WTC11 (cell line): ENCODE measurements around the gene NELL2. TPM values are rescaled to one million over a fixed set of nuclear protein-coding genes. Genes with fewer than 3 reads are reported as not detected.

Experiments
- ATAC-seq: fragments of 200-7000 bp; cut with Tn5 transposase; 2 replicates; pipeline ENCODE4 v1.10.0; 2021; ENCODE audit warnings: mild to moderate bottlenecking, moderate library complexity
- CTCF ChIA-PET: fragments of 300-600 bp; sonication (Branson Sonifier 250); formaldehyde crosslinking; loops from one replicate; lab custom pipeline; 2021; ENCODE audit warnings: antibody characterized with exemption; lab: Charles Lee
- POLR2A ChIA-PET: fragments of 350-600 bp; sonication (Branson Sonifier 250); formaldehyde crosslinking; loops from one replicate; lab custom pipeline; 2021; ENCODE audit warnings: antibody characterized with exemption; lab: Charles Lee
- DNase-seq: peaks from one replicate; pipeline ENCODE4 v3.0.0; 2021; ENCODE audit warnings: low spot score
- H3K27ac Mint-ChIP-seq: 2 replicates; pipeline ENCODE4 v1.8.0; 2021; ENCODE audit warnings: mixed read lengths
- H3K27me3 Mint-ChIP-seq: 2 replicates; pipeline ENCODE4 v1.8.0; 2021; ENCODE audit warnings: low read depth, mild to moderate bottlenecking, moderate library complexity, mixed read lengths
- H3K36me3 Mint-ChIP-seq: 2 replicates; pipeline ENCODE4 v1.8.0; 2021; ENCODE audit warnings: mixed read lengths
- H3K4me1 Mint-ChIP-seq: 2 replicates; pipeline ENCODE4 v1.8.0; 2022; ENCODE audit warnings: mixed read lengths
- H3K4me3 Mint-ChIP-seq: 2 replicates; pipeline ENCODE4 v1.8.0; 2021; ENCODE audit warnings: mild to moderate bottlenecking, moderate library complexity, mixed read lengths
- H3K9me3 Mint-ChIP-seq: 2 replicates; pipeline ENCODE4 v1.8.0; 2021; ENCODE audit warnings: mixed read lengths
- CREM ChIP-seq: sonication (generic); formaldehyde crosslinking; IDR thresholded peaks from 2 replicates; pipeline ENCODE4 v1.8.1; 2022; ENCODE audit warnings: mild to moderate bottlenecking, missing genetic modification reagents, moderate library complexity
- EMX1 ChIP-seq: fragments of 250-450 bp; sonication (Bioruptor Pico); IDR thresholded peaks from 2 replicates; pipeline ENCODE4 v1.8.0; 2021; ENCODE audit warnings: mild to moderate bottlenecking
- ESRRA ChIP-seq: sonication (generic); formaldehyde crosslinking; IDR thresholded peaks from 2 replicates; pipeline ENCODE4 v1.8.1; 2022; ENCODE audit warnings: mild to moderate bottlenecking, missing genetic modification reagents, borderline replicate concordance
- GABPB1 ChIP-seq: sonication (generic); formaldehyde crosslinking; IDR thresholded peaks from 2 replicates; pipeline ENCODE4 v1.8.1; 2023; ENCODE audit warnings: mild to moderate bottlenecking, missing genetic modification reagents
- IRF2 ChIP-seq: sonication (generic); formaldehyde crosslinking; IDR thresholded peaks from 2 replicates; pipeline ENCODE4 v1.8.0; 2022; ENCODE audit warnings: low read depth, missing genetic modification reagents, borderline replicate concordance
- MAX ChIP-seq: sonication (generic); formaldehyde crosslinking; IDR thresholded peaks from 2 replicates; pipeline ENCODE4 v1.8.0; 2022; ENCODE audit warnings: mild to moderate bottlenecking, missing genetic modification reagents
- NR2C2 ChIP-seq: sonication (generic); formaldehyde crosslinking; IDR thresholded peaks from 2 replicates; pipeline ENCODE4 v1.8.0; 2022; ENCODE audit warnings: mild to moderate bottlenecking, missing genetic modification reagents
- RORB ChIP-seq: fragments of 250-450 bp; sonication (Bioruptor Pico); IDR thresholded peaks from 2 replicates; pipeline ENCODE4 v1.9.0; 2021; ENCODE audit warnings: mild to moderate bottlenecking
- SMAD4 ChIP-seq: sonication (generic); formaldehyde crosslinking; IDR thresholded peaks from 2 replicates; pipeline ENCODE4 v1.8.0; 2022; ENCODE audit warnings: mild to moderate bottlenecking, missing genetic modification reagents
- SOX15 ChIP-seq: fragments of 250-450 bp; sonication (Bioruptor Pico); IDR thresholded peaks from 2 replicates; pipeline ENCODE4 v1.9.0; 2021; ENCODE audit warnings: mild to moderate bottlenecking
- USF2 ChIP-seq: sonication (generic); formaldehyde crosslinking; IDR thresholded peaks from 2 replicates; pipeline ENCODE4 v1.8.1; 2023; ENCODE audit warnings: mild to moderate bottlenecking, missing genetic modification reagents, moderate library complexity
- ZNF138 ChIP-seq: sonication (generic); formaldehyde crosslinking; conservative IDR thresholded peaks from 2 replicates; pipeline ENCODE4 v1.8.1; 2022; ENCODE audit warnings: mild to moderate bottlenecking, moderate library complexity, missing genetic modification reagents
- ZNF219 ChIP-seq: sonication (generic); formaldehyde crosslinking; IDR thresholded peaks from 2 replicates; pipeline ENCODE4 v1.8.0; 2023; ENCODE audit warnings: missing genetic modification reagents, mild to moderate bottlenecking, borderline replicate concordance
- ZNF232 ChIP-seq: sonication (generic); formaldehyde crosslinking; IDR thresholded peaks from 2 replicates; pipeline ENCODE4 v1.8.0; 2022; ENCODE audit warnings: mild to moderate bottlenecking, missing genetic modification reagents
- ZNF263 ChIP-seq: sonication (generic); formaldehyde crosslinking; IDR thresholded peaks from 2 replicates; pipeline ENCODE4 v1.8.1; 2022; ENCODE audit warnings: low read depth, mild to moderate bottlenecking, moderate library complexity, missing genetic modification reagents
- ZNF423 ChIP-seq: fragments of 250-450 bp; sonication (Bioruptor Pico); IDR thresholded peaks from 2 replicates; pipeline ENCODE4 v2.1.2; 2022; ENCODE audit warnings: mild to moderate bottlenecking, moderate library complexity
- ZNF532 ChIP-seq: fragments of 250-450 bp; sonication (Bioruptor Pico); IDR thresholded peaks from 2 replicates; pipeline ENCODE4 v1.9.0; 2021; ENCODE audit warnings: mild to moderate bottlenecking, borderline replicate concordance
- total RNA-seq: library from RNA; stranded (reverse); gene quantifications from 3 replicates; pipeline ENCODE4 v1.2.3, GENCODE V29; 2021
- TF ChIP-seq, protein P1 (sequence below): fragments of 250-450 bp; sonication (Bioruptor Pico); IDR thresholded peaks from 2 replicates; pipeline ENCODE4 v1.9.0; 2021; ENCODE audit warnings: mild to moderate bottlenecking
- TF ChIP-seq, protein P2 (sequence below): fragments of 250-450 bp; sonication (Bioruptor Pico); IDR thresholded peaks from 2 replicates; pipeline ENCODE4 v1.9.0; 2021; ENCODE audit warnings: moderate library complexity, mild to moderate bottlenecking, inconsistent platforms, borderline replicate concordance

Gene NELL2
- total RNA-seq, 1 experiment from 2014 or later = 37.4 TPM

GRCh38 chr12:44546060-44546459, 330.1 kb downstream of the NELL2 start (continued):
- no peak for TF ChIP-seq MAX
- TF ChIP-seq, protein P1, sequence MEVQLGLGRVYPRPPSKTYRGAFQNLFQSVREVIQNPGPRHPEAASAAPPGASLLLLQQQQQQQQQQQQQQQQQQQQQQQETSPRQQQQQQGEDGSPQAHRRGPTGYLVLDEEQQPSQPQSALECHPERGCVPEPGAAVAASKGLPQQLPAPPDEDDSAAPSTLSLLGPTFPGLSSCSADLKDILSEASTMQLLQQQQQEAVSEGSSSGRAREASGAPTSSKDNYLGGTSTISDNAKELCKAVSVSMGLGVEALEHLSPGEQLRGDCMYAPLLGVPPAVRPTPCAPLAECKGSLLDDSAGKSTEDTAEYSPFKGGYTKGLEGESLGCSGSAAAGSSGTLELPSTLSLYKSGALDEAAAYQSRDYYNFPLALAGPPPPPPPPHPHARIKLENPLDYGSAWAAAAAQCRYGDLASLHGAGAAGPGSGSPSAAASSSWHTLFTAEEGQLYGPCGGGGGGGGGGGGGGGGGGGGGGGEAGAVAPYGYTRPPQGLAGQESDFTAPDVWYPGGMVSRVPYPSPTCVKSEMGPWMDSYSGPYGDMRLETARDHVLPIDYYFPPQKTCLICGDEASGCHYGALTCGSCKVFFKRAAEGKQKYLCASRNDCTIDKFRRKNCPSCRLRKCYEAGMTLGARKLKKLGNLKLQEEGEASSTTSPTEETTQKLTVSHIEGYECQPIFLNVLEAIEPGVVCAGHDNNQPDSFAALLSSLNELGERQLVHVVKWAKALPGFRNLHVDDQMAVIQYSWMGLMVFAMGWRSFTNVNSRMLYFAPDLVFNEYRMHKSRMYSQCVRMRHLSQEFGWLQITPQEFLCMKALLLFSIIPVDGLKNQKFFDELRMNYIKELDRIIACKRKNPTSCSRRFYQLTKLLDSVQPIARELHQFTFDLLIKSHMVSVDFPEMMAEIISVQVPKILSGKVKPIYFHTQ = no peak
- no peak for TF ChIP-seq ZNF219 (CRISPR knock-in tag)
- no peak for TF ChIP-seq ZNF423
- TF ChIP-seq GABPB1 (CRISPR knock-in tag) = no peak
- TF ChIP-seq, all 79 proteins: peak for 0

DNA sequence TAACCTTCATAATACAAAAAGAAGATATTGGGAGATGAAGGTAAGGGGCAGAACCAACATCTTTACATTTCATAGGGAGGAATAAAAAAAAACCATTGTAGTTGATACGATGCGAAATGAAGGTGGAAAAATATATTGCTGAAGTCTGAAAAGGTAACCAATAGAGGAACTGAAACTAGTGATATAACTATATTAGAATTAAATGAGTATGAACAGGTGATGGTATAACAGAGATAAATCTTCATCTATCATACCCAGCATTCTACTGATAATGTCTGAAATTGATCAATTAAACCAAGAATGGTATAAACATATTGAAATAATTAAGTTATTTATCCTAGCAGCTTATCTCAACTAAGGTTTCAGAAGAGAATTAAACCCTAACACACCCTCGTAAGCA, 332.1 kb downstream of the NELL2 start:
- Mint-ChIP-seq H3K36me3 (no peaks in the 10 kb centered on the region), H3K4me1 (peaks cover 11% of the 10 kb centered on the region)
- CTCF ChIA-PET = no interaction called here

DNA sequence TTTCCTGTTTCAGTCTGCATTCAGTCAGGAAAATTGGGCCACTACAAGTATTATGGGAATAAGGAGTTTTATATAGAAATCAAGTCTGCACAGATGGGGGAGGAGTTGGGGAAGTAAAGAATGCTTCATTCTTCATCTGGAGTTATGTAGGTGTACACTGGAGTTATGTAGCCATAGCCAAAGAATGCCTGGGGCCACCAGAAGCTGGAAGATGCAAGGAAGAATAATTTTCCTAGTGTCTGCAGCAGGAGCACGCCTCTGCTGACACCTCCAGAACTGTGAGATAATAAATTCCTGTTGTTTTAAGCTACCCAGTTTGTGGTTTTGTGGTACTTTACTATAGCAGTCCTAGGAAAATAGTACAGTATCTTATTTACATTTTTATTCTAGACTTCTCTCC, 333.4 kb downstream of the NELL2 start:
- Mint-ChIP-seq H3K4me3 (no peak overlapping the region), H3K9me3 (no peaks in the 10 kb centered on the region), H3K4me1 (peaks cover 11% of the 10 kb centered on the region), H3K27ac (no peak overlapping the region), H3K27me3 (no peaks in the 10 kb centered on the region), H3K36me3 (no peaks in the 10 kb centered on the region)
- ChIA-PET CTCF (no interaction called here), POLR2A (no interaction called here)
- no peak for ATAC-seq
- TF ChIP-seq CREM (CRISPR knock-in tag) (no peak), ZNF232 (CRISPR knock-in tag) (no peak), IRF2 (CRISPR knock-in tag) (no peak)
- TF ChIP-seq, protein P2, sequence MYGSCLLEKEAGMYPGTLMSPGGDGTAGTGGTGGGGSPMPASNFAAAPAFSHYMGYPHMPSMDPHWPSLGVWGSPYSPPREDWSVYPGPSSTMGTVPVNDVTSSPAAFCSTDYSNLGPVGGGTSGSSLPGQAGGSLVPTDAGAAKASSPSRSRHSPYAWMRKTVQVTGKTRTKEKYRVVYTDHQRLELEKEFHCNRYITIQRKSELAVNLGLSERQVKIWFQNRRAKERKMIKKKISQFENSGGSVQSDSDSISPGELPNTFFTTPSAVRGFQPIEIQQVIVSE = no peak
- no peak for DNase-seq

More for the DNA sequence above, 332.1 kb downstream of the NELL2 start:
- POLR2A ChIA-PET = no interaction called here
- TF ChIP-seq SMAD4 (CRISPR knock-in tag) (no peak), NR2C2 (CRISPR knock-in tag) (no peak), ZNF138 (CRISPR knock-in tag) (no peak), ESRRA (no peak), ZNF532 (CRISPR knock-in tag) (no peak), RORB (CRISPR knock-in tag) (no peak), USF2 (CRISPR knock-in tag) (no peak), EMX1 (CRISPR knock-in tag) (no peak), SOX15 (CRISPR knock-in tag) (no peak), ZNF263 (no peak)
- TF ChIP-seq, all 79 proteins: peak for 0
- Mint-ChIP-seq H3K9me3 (no peaks in the 10 kb centered on the region), H3K27ac (no peak overlapping the region), H3K4me3 (no peak overlapping the region), H3K27me3 (no peaks in the 10 kb centered on the region)
- DNase-seq = no peak
- no peak for ATAC-seq
